Activated gamma-delta T cell treated with Interleukin-2 at 50 U/mL for 16 hours (primary cell): Measurements from ENCODE around the gene WIPF1.

Experiments
- DNase-seq: peaks from one replicate; pipeline ENCODE4 v3.0.0-alpha.2; 2020

The WIPF1 gene

GRCh38 chr2:174594456-174594855, 3.1 kb downstream of the WIPF1 start:
- DNase-seq = no peak

DNA sequence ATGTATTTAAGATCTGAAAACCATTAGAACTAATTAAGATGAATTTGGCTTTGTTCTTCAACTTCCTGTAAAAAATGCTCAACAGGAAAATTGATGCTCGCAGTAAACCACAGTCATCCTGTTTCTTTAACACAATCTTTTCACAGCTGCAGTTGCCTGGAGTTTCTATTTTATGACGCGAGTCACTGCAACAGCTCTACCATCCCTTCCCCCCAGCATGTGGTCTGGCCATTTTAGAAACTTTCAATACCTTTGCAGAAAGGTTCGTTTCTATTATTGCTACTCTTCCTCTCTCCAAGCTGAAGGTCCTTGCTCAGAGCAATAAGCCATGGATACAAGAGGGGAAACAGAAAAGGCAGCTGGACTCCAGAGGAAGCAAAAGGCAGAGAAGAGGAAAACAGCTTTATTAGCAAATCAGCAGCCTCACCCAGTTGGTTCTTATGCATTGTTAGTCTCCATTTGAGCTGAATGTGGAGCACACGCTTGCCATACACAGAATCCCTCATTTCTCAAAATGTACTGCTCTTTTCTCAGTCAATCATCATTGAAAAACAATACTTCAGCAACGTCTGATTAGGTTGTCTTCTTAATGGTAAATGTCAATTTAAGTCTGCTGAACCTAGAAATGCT, 3.9 kb downstream of the WIPF1 start:
- DNase-seq = peak; percentile 60

DNA sequence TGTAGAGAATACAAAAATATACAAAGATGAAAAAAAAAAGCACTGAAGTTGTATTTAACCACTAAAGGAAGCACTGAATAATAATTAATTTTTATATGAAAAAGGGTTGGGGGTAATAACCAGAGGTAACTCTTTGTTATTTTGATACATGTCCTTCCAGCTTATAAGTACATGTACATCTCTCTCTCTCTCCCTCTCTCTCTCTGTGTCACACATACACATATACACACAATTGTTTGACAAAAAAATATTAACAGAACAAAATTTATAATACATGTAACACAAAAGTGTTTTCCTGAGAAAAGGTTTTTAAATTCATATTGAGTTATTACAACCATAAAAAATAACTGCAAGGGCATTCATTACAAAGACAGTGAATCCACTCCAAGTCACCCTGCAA, 4.6 kb downstream of the WIPF1 start:
- DNase-seq = no peak

- DNase-seq = no peak
These were observed 5.9 kb downstream of the WIPF1 start for GRCh38 chr2:174591740-174592139.

DNA sequence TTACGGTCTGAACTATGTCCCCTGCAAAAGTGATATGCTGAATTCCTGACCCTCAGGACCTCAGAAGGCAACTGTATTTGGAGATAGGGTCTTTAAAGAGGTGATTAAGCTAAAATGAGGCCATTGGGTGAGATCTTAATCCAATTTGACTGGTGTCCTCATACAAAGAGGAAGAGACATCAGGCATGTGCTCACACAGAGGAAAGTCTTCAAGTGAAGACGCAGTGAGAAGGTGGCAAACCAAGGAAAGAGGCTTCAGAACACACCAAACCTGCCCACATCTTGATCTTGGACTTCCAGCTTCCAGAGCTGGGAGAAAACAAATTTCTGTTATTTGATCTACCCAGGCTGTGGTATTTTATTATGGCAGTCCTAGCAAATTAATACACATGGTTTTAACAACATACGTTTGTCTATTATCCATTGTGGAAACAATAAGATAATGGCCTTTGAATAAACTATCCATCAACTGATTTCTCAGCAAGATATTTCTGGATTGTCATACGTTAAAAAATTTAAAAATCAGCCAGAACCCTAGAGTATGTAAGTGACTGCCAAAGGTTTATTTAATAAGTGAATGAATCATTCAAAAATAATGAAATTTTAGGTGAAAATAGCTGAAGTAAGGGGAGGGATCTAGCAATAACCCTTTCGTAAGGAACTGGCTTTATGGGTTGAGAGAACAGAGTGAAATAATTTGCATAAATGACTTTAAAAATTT, 6.5 kb downstream of the WIPF1 start:
- DNase-seq = no peak

DNA sequence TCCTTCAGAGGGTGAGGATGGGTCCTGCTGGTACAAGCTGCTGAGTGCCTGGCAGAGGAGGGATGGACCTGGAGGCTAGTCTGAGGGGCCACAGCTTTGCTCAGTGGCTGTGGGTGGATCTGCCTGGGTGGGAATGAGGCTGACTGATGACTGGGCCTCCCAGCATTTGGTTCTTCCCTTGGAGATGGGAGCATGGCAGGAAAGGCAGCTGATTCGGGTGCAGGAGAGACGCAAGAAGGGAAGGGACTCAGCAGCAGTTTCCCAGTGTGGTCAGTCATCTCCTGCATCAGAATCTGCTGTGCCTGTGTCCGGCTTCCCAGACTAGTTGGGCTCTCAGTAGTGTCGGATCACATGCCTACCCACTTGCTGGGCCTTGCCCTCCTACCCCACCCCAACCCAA, 7.3 kb downstream of the WIPF1 start:
- no peak for DNase-seq

GRCh38 chr2:174589334-174589733, 8.3 kb downstream of the WIPF1 start:
- DNase-seq = no peak

- DNase-seq = no peak
These were observed 9.1 kb downstream of the WIPF1 start for GRCh38 chr2:174588463-174588862.

DNA sequence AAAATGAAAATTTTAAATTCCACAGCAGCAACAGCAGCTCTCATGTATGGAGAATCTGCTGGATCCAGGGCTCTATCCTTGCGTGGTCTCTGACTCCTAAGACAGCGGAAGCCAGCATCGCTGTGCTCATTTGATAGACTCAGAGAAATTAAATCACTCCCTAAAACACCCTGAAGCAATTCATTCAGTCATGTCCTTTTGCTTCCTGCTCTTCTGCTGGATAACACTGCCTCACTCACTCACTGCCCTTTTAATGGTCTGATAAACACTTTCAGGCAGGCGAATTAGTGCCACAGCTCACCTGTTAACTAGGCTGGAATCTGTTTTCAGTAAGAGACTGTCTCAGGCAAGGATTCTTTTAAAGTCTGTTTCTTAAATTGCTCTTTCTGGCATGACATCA, 10.0 kb downstream of the WIPF1 start:
- no peak for DNase-seq

GRCh38 chr2:174586418-174587295, 10.9 kb downstream of the WIPF1 start:
- no peak for DNase-seq

- DNase-seq = no peak
These were observed 11.8 kb downstream of the WIPF1 start for GRCh38 chr2:174585657-174586252.

- no peak for DNase-seq
These were observed 12.5 kb downstream of the WIPF1 start for GRCh38 chr2:174585146-174585545.

- DNase-seq = no peak
These were observed 16.1 kb downstream of the WIPF1 start for GRCh38 chr2:174581491-174581890.

GRCh38 chr2:174580951-174581350, 16.7 kb downstream of the WIPF1 start:
- DNase-seq = no peak

DNA sequence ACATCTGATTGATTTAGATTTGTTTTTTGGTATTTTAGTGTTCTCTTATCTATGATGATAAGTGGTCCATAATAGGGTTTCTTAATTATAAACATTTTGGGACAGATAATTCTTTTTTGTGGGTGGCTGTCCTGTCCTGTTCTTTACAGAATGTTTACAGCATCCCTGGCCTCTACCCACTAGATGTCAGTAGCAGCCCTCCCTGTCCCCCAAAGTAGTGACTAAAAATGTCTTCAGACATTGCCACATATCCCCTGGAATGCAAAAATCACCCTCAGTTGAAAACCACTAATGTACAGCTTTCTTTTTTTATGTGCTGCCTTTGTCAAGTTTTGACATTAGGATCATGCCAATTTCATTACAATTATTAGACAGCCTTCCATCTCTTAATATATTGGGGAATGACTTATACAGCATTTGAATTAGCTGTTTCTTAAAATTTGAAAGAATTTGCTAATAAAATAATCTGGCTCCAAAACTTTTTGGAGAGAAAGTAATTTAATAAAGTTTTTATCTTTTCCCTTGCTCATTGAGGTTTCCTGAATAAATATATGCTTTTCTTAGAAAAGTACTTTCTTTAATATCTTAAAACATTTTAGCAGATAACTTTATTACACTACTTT, 19.5 kb downstream of the WIPF1 start:
- peak; percentile 59 for DNase-seq

DNA sequence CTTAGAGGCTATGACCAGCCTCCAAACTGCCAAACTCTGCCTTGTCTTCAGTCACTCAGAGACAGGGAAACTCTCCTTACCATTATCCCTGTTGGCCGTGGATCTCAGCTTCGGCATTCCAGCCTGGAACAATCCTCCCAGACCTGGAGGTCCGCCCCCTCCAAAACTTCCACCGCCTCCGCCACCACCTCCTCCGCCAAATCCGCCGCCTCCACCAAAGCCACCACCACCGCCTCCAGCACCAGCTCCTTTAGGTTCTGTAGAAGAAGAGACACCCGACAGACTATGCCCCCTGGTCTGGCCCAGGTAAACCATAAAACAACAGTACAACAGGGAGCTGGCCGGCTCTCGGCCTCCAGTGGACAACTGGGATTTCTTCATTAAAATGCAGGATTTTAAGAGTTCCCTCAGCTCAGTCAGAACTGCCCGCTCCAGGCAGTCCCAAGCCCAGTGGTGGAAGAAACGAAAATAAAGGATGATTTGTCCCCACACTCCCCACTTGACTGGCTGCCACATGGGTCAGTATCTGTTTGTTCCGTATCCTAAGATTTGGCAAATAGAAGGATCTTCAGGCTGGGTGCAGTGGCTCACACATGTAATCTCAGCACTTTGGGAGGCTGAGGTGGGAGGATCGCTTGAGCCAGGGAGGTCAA, 22.4 kb downstream of the WIPF1 start:
- no peak for DNase-seq

DNA sequence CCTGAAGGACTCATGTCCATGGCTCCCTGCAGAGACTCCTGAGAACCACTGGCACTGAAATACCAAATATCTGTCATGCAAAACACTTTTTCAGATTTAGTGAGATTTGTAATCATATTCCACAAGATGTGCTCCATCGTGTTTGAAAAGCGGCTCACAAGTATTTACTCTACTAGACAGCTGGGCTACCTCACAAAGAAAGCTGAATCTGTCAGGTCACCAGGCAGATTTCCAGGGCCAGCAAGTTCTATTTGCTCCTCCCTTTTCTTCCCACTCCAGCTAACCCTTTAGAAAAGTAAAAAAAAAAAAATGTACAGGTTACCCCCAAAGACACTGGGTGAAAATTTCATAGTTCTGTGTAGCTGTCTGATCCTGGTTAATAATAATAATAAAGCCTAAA, 22.9 kb downstream of the WIPF1 start:
- DNase-seq = no peak

GRCh38 chr2:174573621-174574081, 24.0 kb downstream of the WIPF1 start:
- DNase-seq = no peak

GRCh38 chr2:174572556-174572955, 25.0 kb downstream of the WIPF1 start:
- DNase-seq = no peak

DNA sequence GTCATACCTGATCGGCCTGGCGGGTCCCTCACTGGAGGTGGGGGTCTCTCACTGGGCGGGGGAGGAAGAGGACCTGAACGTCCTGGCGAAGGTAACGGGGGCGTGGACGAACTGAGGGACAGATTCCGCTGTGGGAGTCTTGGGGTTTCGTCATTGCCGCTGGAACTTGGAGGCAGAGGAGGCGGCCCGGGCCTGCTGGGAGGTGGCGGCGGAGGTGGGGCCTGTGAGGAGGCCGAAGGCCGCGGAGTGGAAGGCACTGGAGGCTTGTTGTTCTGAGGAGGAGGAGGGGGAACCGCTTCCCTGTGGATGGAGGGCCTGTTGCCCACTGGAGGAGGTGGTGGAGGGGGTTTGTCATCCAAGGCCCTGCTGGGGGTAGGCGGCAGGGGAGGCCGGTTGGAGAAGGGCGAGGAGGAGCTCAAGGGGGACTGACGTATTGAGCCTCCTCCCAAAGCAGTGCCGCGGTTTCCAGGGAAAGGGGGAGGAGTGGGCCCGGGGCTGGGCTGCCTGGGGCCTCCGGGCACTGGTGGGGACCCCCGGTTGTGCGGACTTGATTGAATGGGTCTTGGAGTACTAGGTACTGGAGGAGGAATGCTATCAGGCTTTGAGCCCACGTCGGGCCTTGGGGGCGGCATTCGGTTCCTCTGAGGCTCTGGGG, 25.8 kb downstream of the WIPF1 start:
- DNase-seq = no peak

GRCh38 chr2:174570318-174570958, 27.2 kb downstream of the WIPF1 start:
- DNase-seq = no peak
